Fibroblast of lung (primary cell): Measurements from ENCODE around the gene TMUB1.

Source experiments
- CTCF ChIP-seq, 2 donors: IDR thresholded peaks in 1 of 2; conservative IDR thresholded peaks in 1 of 2; 1 replicate in 1 of 2; 2 replicates in 1 of 2; pipeline ENCODE4 v1.5.1; 2011 to 2012; ENCODE audit warnings: low read length in 2 of 2, control low read depth in 1 of 2, inconsistent platforms in 1 of 2, low read depth in 1 of 2, mild to moderate bottlenecking in 1 of 2
- EZH2 ChIP-seq: IDR thresholded peaks from 2 replicates; pipeline ENCODE4 v1.5.1; 2012; ENCODE audit warnings: low read length, control low read depth, mild to moderate bottlenecking; ENCODE audit errors: missing control alignments

GRCh38 chr7:151115121-151115835 lies 32.0 kb upstream of the TMUB1 start:
- TF ChIP-seq CTCF (conservative IDR thresholded peaks at IDR 0.05 in 1 of 2, IDR thresholded peaks at IDR 0.05 in 1 of 2; ENCODE audit: low read depth in 1 of 2, low read length in 2 of 2) (no peak), EZH2 (no peak)
